Left ventricle myocardium inferior (tissue), 1 donor: ENCODE results near the gene JKAMP. TPM values are rescaled to one million over a fixed set of nuclear protein-coding genes. Genes with fewer than 3 reads are reported as not detected.

Experiments
- DNase-seq: peaks from one replicate; pipeline ENCODE4 v3.0.0-alpha.2; 2020
- H3K27ac ChIP-seq: fragments of 200-600 bp; replicated peaks from 2 replicates; pipeline ENCODE4 v1.8.0; 2021
- H3K27me3 ChIP-seq: fragments of 200-600 bp; 2 replicates; pipeline ENCODE4 v1.8.0; 2021; ENCODE audit warnings: low read depth
- H3K36me3 ChIP-seq: fragments of 200-600 bp; 2 replicates; pipeline ENCODE4 v1.8.0; 2021
- H3K4me1 ChIP-seq: fragments of 200-600 bp; 2 replicates; pipeline ENCODE4 v1.8.0; 2021
- H3K4me3 ChIP-seq: fragments of 200-600 bp; 2 replicates; pipeline ENCODE4 v1.8.0; 2021; ENCODE audit warnings: mild to moderate bottlenecking, moderate library complexity
- H3K9me3 ChIP-seq: fragments of 200-600 bp; replicated peaks from 2 replicates; pipeline ENCODE4 v1.8.0; 2021
- intact Hi-C: fragments of 100-400 bp; cut with micrococcal nuclease; formaldehyde crosslinking; loops from one replicate; pipeline ENCODE4 v1.11.0; 2022
- total RNA-seq: library from RNA; stranded (reverse); fragmentation: NEBNext Ultra II Directional; extraction: Animal tissue kit (Norgen Biotek cat#: 25700); gene quantifications from one replicate; pipeline ENCODE4 v1.2.1, GENCODE V29; 2021
- TF ChIP-seq, protein P1 (sequence below): fragments of 200-600 bp; IDR thresholded peaks from 2 replicates; pipeline ENCODE4 v1.8.0; 2021; ENCODE audit warnings: antibody characterized with exemption, mild to moderate bottlenecking, borderline replicate concordance
- donor health status: DM: no; HTN: yes; CAD: no; lungs with severe emphysema.

The JKAMP gene
- total RNA-seq, 1 donor from 2014 or later: 23.5 TPM

DNA sequence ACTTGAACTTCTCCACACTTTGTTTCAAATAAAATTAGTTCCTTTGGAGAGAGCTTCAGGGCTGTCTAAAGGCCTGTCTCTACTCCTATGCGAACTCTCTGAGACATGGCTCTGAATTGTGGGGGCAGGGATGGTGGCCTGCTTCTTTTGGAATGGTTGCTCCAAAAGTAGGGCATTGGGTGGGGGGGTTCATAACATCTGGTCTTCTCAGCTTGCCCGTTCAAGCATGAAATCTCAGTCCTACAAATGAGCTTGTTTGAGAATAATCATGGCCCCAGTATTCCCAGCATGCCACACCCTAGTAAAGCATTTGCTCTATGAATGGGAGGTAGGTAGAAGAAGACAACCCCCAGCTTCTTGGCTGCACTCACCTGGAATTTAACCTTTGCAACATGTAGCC, 25.8 kb upstream of the JKAMP start:
- H3K4me3 ChIP-seq: no peak overlapping the region
- H3K4me1 ChIP-seq: no peaks in the 10 kb centered on the region
- H3K9me3 ChIP-seq: peaks cover 4% of the 10 kb centered on the region
- TF ChIP-seq, protein P1, sequence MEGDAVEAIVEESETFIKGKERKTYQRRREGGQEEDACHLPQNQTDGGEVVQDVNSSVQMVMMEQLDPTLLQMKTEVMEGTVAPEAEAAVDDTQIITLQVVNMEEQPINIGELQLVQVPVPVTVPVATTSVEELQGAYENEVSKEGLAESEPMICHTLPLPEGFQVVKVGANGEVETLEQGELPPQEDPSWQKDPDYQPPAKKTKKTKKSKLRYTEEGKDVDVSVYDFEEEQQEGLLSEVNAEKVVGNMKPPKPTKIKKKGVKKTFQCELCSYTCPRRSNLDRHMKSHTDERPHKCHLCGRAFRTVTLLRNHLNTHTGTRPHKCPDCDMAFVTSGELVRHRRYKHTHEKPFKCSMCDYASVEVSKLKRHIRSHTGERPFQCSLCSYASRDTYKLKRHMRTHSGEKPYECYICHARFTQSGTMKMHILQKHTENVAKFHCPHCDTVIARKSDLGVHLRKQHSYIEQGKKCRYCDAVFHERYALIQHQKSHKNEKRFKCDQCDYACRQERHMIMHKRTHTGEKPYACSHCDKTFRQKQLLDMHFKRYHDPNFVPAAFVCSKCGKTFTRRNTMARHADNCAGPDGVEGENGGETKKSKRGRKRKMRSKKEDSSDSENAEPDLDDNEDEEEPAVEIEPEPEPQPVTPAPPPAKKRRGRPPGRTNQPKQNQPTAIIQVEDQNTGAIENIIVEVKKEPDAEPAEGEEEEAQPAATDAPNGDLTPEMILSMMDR: no peak
- H3K27ac ChIP-seq: no peak overlapping the region
- intact Hi-C loops: no loop called here
- no peak for DNase-seq
- no peaks in the 10 kb centered on the region for H3K27me3 ChIP-seq
- peaks cover 48% of the 10 kb centered on the region for H3K36me3 ChIP-seq

DNA sequence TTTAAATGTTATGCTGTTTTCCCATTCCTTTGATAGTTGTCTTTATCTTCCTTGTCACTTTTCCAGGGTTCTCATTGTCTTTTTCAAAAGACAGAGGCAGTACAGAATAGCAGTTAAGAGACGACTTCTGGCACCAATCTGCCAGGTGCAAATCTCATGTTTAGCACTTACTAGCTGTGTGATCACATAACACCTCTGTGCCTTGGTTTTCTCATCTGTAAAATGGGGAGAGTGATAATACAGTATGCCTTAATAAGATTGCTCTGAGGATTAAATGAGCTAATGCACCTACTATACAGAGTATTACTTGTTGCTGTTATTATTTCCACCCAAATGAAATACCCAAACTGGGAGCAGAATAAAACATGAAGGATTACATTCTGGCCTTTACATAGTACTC, 23.9 kb upstream of the JKAMP start:
- Histone ChIP-seq H3K36me3 (peaks cover 39% of the 10 kb centered on the region), H3K9me3 (peaks cover 3% of the 10 kb centered on the region), H3K4me1 (peaks cover 18% of the 10 kb centered on the region), H3K27ac (no peak overlapping the region), H3K4me3 (no peak overlapping the region), H3K27me3 (no peaks in the 10 kb centered on the region)
- TF ChIP-seq, protein P1: no peak
- intact Hi-C loops: no loop called here
- DNase-seq: no peak

DNA sequence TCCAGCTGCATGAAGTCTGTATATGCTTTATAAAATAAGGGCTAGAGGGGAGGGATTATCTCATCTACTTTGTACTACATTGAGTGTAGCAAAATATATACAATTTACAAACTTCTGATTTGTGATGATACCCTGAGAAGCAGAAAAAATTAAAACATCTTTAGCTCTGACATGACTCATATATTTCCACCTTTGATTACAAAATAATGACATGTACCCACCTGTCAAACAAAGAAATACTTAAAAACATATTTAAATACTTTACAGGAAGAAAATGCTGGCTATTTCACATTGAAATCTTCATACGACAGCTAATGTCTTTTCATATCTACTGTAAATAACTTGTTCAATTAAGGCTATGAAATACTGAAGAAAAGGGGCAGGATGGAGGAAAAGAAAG, 22.4 kb upstream of the JKAMP start:
- no peak overlapping the region for H3K4me3 ChIP-seq

DNA sequence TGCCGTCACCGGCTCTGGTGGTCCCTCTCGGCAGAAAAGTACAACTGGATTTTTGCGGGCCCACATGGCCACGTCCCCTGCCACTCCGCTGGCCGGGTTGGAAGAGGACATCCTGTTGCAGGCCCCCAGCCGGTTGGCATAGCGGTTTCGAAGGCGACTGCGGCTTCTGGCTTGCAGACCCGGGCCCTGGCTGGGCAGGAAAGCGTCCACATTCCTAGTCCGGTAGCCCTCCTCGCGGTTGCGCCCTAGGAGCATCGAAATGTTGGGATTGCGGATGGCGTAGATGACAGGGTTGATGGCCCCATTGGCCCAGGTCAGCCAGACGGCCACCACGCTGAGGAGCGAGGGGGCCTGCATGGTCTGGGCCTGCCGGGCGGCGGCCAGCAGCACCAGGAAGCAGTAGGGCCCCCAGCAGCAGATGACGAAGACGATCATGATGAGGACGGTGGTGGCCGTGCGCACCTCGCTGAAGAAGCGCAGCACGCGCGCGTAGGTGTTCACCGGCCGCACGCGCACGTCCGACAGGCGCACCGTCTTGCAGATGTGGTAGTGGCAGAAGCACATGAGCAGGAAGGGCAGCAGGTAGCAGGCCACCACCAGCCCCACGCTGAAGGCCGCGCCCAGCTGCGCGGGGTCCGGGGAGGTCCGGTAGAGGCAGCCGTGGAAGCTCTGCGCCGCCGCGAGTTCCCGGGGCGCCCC, 20.4 kb upstream of the JKAMP start:
- H3K9me3 ChIP-seq: no peaks in the 10 kb centered on the region
- intact Hi-C loops: no loop called here
- TF ChIP-seq, protein P1: no peak
- H3K36me3 ChIP-seq: peaks cover 11% of the 10 kb centered on the region
- H3K4me3 ChIP-seq: peak overlapping the region; percentile 80
- H3K4me1 ChIP-seq: peaks cover 20% of the 10 kb centered on the region
- no peaks in the 10 kb centered on the region for H3K27me3 ChIP-seq
- H3K27ac ChIP-seq: peak overlapping the region; percentile 71
- DNase-seq: no peak

More for the DNA sequence above, 22.4 kb upstream of the JKAMP start:
- no peaks in the 10 kb centered on the region for H3K9me3 ChIP-seq
- H3K36me3 ChIP-seq: peaks cover 25% of the 10 kb centered on the region
- no peaks in the 10 kb centered on the region for H3K27me3 ChIP-seq
- no peak overlapping the region for H3K27ac ChIP-seq
- DNase-seq: no peak
- TF ChIP-seq, protein P1: no peak
- intact Hi-C loops: no loop called here
- peaks cover 20% of the 10 kb centered on the region for H3K4me1 ChIP-seq

DNA sequence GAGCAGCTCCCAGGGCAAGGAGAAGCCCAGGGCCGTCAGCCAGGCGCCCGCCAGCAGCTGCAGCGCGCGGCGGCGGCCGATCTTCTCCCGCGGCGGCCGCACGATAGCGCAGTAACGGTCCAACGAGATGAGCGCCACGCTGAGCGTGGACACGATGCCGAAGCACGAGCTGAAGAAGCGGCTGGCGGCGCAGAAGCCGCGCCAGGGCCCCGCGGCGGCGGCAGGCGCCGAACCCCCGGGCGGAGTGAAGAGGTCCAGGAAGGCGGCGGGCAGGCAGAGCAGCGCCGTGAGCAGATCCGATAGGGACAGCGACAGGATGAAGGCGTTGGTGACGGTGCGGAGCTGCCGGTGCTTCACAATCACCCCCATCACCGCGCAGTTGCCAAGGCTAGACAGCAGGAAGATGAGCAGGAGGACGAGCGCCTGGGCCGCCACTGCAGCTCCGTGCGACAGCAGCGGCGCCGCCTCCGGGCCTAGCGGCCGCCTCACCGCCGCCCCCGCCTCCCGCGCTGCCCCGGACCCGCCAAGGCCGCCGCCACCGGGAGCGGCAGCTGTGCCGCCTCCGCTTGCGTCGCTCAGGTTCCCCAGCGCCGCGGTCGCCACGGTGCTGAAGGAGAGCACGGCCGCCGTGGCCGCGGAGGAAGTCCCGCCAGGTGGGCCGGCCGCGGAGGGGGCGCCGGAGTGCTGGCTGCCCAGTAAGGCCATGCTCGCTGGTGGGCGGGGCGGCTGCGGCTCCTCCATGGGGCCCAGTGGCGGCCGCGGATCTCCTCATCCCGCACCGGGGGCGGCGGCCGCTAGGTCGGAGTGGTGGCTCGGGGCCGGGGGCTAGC, 19.6 kb upstream of the JKAMP start:
- intact Hi-C loops: no loop called here
- H3K27ac ChIP-seq: peak overlapping the region; percentile 71
- peak; percentile 75 for DNase-seq

More for the DNA sequence above, 19.6 kb upstream of the JKAMP start:
- no peaks in the 10 kb centered on the region for H3K9me3 ChIP-seq
- H3K27me3 ChIP-seq: no peaks in the 10 kb centered on the region
- peaks cover 11% of the 10 kb centered on the region for H3K36me3 ChIP-seq
- H3K4me1 ChIP-seq: peaks cover 20% of the 10 kb centered on the region
- TF ChIP-seq, protein P1: no peak
- peak overlapping the region; percentile 80 for H3K4me3 ChIP-seq
